MCF 10A (cell line): ENCODE results near the gene APLP1. TPM values are rescaled to one million over a fixed set of nuclear protein-coding genes. Genes with fewer than 3 reads are reported as not detected.
"Not testable (repeated sequence)": the region's sequence is repeated elsewhere in the genome, so short reads cannot be mapped to it uniquely, and the experiment has no call there.

Experiments
- BruUV-seq: library from RNA; stranded (reverse); fragments of 400-500 nt; replicated peaks from 2 replicates; lab custom pipeline; 2021; lab: Mats Ljungman, UMichigan
- CTCF ChIA-PET: fragments of 300-600 bp; sonication (Branson Sonifier 250); formaldehyde crosslinking; extraction: SDS; loops from one replicate; lab custom pipeline; 2021; ENCODE audit warnings: antibody characterized with exemption, inconsistent platforms; lab: Yijun Ruan, JAX
- POLR2A ChIA-PET: fragments of 300-600, 350-650 bp; sonication (Branson Sonifier 250); formaldehyde crosslinking; extraction: SDS; loops from one replicate; lab custom pipeline; 2020; ENCODE audit warnings: antibody characterized with exemption, inconsistent platforms; lab: Yijun Ruan, JAX
- DNase-seq: peaks from one replicate; pipeline ENCODE4 v3.0.0-alpha.2; 2018; ENCODE audit not compliant: unreplicated experiment
- H3K27ac Mint-ChIP-seq: one replicate; pipeline ENCODE4 v1.8.0; 2022; ENCODE audit warnings: mild to moderate bottlenecking, low read depth, mixed read lengths; ENCODE audit not compliant: unreplicated experiment
- H3K27me3 Mint-ChIP-seq: one replicate; pipeline ENCODE4 v1.8.0; 2022; ENCODE audit warnings: mixed read lengths; ENCODE audit not compliant: insufficient read depth, unreplicated experiment
- H3K36me3 Mint-ChIP-seq: one replicate; pipeline ENCODE4 v1.8.0; 2022; ENCODE audit warnings: mild to moderate bottlenecking, moderate library complexity, mixed read lengths; ENCODE audit not compliant: insufficient read depth, unreplicated experiment
- H3K4me1 Mint-ChIP-seq: one replicate; pipeline ENCODE4 v1.8.0; 2022; ENCODE audit warnings: mixed read lengths; ENCODE audit not compliant: insufficient read depth, unreplicated experiment
- H3K4me3 Mint-ChIP-seq: one replicate; pipeline ENCODE4 v1.8.0; 2022; ENCODE audit warnings: mild to moderate bottlenecking, moderate library complexity, mixed read lengths; ENCODE audit not compliant: unreplicated experiment
- H3K9me3 Mint-ChIP-seq: one replicate; pipeline ENCODE4 v1.8.0; 2022; ENCODE audit warnings: mixed read lengths; ENCODE audit not compliant: unreplicated experiment
- intact Hi-C: fragments of 100-400 bp; cut with micrococcal nuclease; formaldehyde crosslinking; loops from 2 replicates; pipeline ENCODE4 v1.14.1; 2022
- total RNA-seq: library from RNA; stranded (reverse); gene quantifications from 2 replicates; pipeline ENCODE4 v1.2.3, GENCODE V29; 2022
- TF ChIP-seq, protein P1 (sequence below): fragments of 200-600 bp; IDR thresholded peaks from one replicate; pipeline ENCODE4 v1.8.0; 2022; ENCODE audit warnings: antibody characterized with exemption, mild to moderate bottlenecking; ENCODE audit not compliant: unreplicated experiment

The APLP1 gene
- total RNA-seq, 1 experiment from 2014 or later = 2.4 TPM

DNA sequence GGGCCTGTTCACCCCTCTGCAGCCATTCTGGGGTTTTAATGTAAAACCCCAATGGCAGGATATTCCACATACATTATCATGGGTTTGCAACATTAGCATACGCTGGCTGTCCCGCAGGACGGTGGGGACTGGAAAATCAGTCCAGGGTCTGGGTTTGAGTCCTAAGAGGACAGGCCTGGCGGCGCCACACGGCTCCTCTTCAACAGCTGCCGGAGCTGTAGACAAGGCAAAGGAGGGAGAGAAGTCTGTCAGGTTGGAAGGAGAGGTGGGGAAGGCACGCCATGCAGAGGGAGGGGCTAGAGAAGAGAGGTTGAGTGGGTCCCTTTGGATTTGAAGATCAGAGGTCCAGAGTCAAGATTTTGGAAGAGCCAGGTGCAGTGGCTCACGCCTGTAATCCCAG, 20.0 kb downstream of the APLP1 start:
- intact Hi-C loops = loop anchor here (10.0 kb wide), 1 partner anchor 226 kb away; the partner anchor contains the start of genes OVOL3, POLR2I and TBCB
- no TSS peak for BruUV-seq
- H3K27me3 Mint-ChIP-seq = no peaks in the 10 kb centered on the region
- no peak for DNase-seq
- H3K27ac Mint-ChIP-seq = no peak overlapping the region
- no peak overlapping the region for H3K4me3 Mint-ChIP-seq
- TF ChIP-seq, protein P1, sequence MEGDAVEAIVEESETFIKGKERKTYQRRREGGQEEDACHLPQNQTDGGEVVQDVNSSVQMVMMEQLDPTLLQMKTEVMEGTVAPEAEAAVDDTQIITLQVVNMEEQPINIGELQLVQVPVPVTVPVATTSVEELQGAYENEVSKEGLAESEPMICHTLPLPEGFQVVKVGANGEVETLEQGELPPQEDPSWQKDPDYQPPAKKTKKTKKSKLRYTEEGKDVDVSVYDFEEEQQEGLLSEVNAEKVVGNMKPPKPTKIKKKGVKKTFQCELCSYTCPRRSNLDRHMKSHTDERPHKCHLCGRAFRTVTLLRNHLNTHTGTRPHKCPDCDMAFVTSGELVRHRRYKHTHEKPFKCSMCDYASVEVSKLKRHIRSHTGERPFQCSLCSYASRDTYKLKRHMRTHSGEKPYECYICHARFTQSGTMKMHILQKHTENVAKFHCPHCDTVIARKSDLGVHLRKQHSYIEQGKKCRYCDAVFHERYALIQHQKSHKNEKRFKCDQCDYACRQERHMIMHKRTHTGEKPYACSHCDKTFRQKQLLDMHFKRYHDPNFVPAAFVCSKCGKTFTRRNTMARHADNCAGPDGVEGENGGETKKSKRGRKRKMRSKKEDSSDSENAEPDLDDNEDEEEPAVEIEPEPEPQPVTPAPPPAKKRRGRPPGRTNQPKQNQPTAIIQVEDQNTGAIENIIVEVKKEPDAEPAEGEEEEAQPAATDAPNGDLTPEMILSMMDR = no peak
- H3K4me1 Mint-ChIP-seq = no peaks in the 10 kb centered on the region
- H3K9me3 Mint-ChIP-seq = no peaks in the 10 kb centered on the region
- POLR2A ChIA-PET = interaction anchor here (0.8 to 0.9 kb wide), 2 partner anchors 10 to 98 kb away, joined by 3 read pairs; no protein-coding TSS in a partner anchor
- CTCF ChIA-PET = interaction anchor here (0.6 to 9.2 kb wide), 2 partner anchors 24 to 45 kb away, joined by 3 to 127 read pairs; no protein-coding TSS in a partner anchor
- peaks cover 61% of the 10 kb centered on the region for H3K36me3 Mint-ChIP-seq

DNA sequence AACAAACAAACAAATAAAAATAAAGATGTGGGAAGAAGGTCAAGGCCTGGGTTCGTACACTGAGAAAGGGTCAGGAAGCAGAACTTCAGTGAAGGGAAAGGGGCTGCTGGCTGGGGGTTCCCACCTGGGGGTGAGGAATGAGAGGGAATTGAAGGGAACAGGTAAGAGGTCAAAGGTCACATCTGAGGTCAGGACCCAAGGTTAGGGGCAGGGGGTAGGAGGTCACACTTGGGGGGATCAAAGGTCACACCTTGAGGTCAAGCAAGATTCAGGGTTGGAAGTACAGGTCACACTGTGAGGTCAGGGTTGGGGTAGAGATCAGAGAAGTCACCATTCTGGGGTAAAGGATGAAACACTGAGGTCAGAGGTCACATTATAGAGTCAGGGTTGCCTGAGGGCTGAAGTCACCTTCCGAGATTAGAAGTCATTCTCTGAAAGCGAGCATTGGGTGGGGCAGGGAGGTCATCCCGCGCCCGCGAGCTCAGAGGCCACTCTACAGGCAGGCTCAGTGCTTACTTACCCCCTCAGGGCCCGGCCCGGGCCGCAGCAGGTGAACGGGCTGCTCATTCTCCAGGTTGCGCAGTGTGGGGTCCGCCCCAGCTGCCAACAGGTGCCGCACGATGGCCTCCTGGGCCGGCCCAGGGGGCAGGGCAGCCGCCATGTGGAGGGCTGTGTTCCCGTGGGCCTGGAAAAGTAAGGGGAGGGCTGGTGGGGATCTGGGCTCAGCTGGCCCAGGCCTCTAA, 21.2 kb downstream of the APLP1 start:
- peaks cover 72% of the 10 kb centered on the region for H3K36me3 Mint-ChIP-seq
- no peak overlapping the region for H3K27ac Mint-ChIP-seq
- no peaks in the 10 kb centered on the region for H3K4me1 Mint-ChIP-seq
- intact Hi-C loops = loop anchor here (10.0 kb wide), 1 partner anchor 225 kb away; the partner anchor contains the start of genes OVOL3, POLR2I and TBCB
- DNase-seq = no peak
- no peak overlapping the region for H3K4me3 Mint-ChIP-seq
- TF ChIP-seq, protein P1 = no peak
- CTCF ChIA-PET = interaction anchor here (0.6 to 1.1 kb wide), 2 partner anchors 43 to 85 kb away, joined by 3 read pairs; no protein-coding TSS in a partner anchor
- no peaks in the 10 kb centered on the region for H3K27me3 Mint-ChIP-seq
- no peaks in the 10 kb centered on the region for H3K9me3 Mint-ChIP-seq
- BruUV-seq = no TSS peak
- POLR2A ChIA-PET = interaction anchor here (0.9 kb wide), 1 partner anchor 97 kb away, joined by 3 read pairs; no protein-coding TSS in a partner anchor

DNA sequence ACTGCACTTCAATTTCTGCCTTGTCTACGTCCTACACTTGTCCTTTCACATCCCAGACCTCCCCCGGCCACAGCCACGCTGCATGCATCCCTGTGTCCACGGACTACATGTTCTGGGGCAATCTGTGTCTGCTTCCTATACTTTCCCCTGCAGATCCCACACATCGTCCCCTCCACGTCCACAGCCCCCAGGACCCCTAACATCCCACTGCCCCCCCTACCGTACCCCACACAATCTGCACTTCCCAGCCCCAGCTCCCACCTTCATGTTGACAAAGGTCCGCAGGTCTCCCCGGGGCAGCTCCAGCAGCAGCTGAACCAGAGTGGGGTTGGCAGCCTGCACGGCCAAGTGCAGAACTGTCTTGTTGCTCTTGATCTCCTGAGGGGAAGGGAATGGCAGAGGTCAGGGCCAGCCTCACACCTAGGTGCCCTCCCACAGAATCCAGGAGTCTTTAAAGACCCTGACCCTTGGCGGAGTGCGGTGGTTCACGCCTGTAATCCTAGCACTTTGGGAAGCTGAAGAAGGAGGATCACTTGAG, 21.8 kb downstream of the APLP1 start:
- TF ChIP-seq, protein P1 = no peak
- H3K27ac Mint-ChIP-seq = no peak overlapping the region
- no peak for DNase-seq
- peaks cover 78% of the 10 kb centered on the region for H3K36me3 Mint-ChIP-seq
- ChIA-PET CTCF (interaction anchor here (0.6 to 1.1 kb wide), 4 partner anchors 24 to 226 kb away, joined by 3 to 5 read pairs (median 3); no protein-coding TSS in a partner anchor), POLR2A (no interaction called here)
- H3K4me1 Mint-ChIP-seq = no peaks in the 10 kb centered on the region
- intact Hi-C loops = no loop called here
- H3K9me3 Mint-ChIP-seq = no peaks in the 10 kb centered on the region
- BruUV-seq = no TSS peak
- no peaks in the 10 kb centered on the region for H3K27me3 Mint-ChIP-seq
- no peak overlapping the region for H3K4me3 Mint-ChIP-seq

DNA sequence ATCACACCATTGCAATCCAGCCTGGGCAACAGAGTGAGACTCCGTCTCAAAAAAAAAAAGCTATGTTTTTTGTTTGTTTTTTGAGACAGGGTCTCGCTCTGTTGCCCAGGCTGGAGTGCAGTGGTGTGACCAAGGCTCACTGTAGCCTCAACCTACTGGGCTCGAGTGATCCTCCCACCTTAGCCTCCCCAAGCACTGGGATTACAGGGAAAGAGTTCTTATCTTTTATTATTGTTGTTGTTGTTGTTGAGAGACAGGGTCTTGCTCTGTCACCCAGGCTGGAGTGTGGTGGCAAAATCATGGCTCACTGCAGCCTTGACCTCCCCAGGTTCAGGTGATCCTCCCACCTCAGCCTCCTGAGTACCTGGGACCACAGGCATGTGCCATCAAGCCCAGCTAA, 23.4 kb downstream of the APLP1 start:
- intact Hi-C loops, BruUV-seq, H3K9me3 Mint-ChIP-seq, H3K4me1 Mint-ChIP-seq, H3K27ac Mint-ChIP-seq, H3K27me3 Mint-ChIP-seq, H3K4me3 Mint-ChIP-seq, DNase-seq: not testable (repeated sequence)
- peaks cover 82% of the 10 kb centered on the region for H3K36me3 Mint-ChIP-seq
- ChIA-PET CTCF (interaction anchor here (1.0 to 2.9 kb wide), 3 partner anchors 10 to 39 kb away, joined by 3 to 22 read pairs (median 5); no protein-coding TSS in a partner anchor), POLR2A (interaction anchor here (0.7 kb wide), 1 partner anchor 626 kb away, joined by 3 read pairs; no protein-coding TSS in a partner anchor)
